Measurements from ENCODE around the gene MAPK8.

DNA sequence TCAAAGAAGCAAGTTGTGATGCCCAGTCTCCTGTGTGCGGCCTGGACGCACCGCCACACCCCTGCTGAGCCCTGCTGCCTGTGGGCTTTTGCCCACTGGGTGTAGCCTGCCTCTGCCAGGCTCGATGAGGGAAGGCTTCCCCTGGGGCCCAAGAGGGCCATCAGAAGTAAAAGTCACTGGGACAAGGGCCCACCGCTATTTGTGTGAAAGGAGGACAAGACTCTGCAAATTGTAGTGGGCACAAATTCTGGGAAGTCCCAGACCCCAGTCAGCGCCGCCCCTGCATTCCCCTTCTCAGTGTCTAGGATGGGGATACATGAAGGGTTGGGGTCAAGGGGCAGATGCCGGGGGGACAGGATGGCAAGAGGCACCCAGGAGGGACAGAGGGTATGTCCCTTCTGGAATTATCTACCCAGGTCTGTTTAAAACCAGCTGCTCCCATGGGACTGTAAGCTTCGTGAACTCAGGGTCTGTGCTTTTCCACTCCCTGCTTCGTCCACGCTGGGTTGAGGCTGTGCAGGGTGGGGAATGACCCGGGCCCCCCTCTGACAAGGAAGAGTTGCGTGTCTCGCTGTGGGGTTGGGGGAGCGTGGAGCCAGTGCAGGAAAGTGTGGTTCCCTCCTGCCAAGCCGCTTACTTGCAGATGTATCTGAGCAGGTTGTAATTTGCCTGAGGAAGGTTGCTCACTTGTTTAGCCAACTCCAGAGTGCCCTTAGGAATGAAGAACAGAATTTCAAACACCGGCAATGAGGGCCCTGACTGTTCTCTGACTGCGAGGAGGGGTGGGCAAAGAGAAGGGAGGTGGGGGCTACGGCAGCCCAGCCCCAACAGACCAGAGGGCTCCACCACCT is 147.2 kb downstream of the MAPK8 start:
- TF ChIP-seq, protein P1, sequence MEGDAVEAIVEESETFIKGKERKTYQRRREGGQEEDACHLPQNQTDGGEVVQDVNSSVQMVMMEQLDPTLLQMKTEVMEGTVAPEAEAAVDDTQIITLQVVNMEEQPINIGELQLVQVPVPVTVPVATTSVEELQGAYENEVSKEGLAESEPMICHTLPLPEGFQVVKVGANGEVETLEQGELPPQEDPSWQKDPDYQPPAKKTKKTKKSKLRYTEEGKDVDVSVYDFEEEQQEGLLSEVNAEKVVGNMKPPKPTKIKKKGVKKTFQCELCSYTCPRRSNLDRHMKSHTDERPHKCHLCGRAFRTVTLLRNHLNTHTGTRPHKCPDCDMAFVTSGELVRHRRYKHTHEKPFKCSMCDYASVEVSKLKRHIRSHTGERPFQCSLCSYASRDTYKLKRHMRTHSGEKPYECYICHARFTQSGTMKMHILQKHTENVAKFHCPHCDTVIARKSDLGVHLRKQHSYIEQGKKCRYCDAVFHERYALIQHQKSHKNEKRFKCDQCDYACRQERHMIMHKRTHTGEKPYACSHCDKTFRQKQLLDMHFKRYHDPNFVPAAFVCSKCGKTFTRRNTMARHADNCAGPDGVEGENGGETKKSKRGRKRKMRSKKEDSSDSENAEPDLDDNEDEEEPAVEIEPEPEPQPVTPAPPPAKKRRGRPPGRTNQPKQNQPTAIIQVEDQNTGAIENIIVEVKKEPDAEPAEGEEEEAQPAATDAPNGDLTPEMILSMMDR (IDR thresholded peaks at IDR 0.05; ENCODE audit: borderline replicate concordance, extremely low read depth, low read length, poor library complexity, severe bottlenecking) = no peak
- no peak for TF ChIP-seq EZH2 (IDR thresholded peaks at IDR 0.05; ENCODE audit: borderline replicate concordance, low read depth, low read length, severe bottlenecking)

All from DND-41 (cell line).